GM21367 (cell line): Measurements from ENCODE around the gene ARMH4.

ENCODE experiments used
- ATAC-seq: cut with Tn5 transposase; IDR thresholded peaks from one replicate; pipeline ENCODE4 v1.9.1; 2021; ENCODE audit not compliant: unreplicated experiment

The ARMH4 gene

DNA sequence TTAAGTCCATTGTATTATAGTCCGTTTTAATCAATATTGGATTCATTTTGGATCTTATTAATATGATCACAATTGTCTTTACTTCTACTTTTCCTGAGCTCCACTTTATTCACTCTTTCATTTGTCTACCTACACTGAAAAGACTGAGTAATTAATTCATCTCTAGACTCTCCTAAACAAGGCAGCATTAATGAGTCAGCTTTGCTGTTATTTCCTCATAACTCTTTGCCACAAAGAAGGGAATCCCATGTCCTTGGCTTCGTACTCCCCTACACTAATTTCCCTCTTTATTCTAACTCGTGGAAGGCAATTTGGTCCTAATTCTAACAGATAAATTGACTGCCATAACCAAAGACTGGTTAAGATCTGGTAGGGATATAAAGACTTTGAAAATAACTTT is 91.9 kb downstream of the ARMH4 start:
- ATAC-seq, result no peak

GRCh38 chr14:58059126-58059525 is 92.9 kb downstream of the ARMH4 start:
- ATAC-seq, result no peak

DNA sequence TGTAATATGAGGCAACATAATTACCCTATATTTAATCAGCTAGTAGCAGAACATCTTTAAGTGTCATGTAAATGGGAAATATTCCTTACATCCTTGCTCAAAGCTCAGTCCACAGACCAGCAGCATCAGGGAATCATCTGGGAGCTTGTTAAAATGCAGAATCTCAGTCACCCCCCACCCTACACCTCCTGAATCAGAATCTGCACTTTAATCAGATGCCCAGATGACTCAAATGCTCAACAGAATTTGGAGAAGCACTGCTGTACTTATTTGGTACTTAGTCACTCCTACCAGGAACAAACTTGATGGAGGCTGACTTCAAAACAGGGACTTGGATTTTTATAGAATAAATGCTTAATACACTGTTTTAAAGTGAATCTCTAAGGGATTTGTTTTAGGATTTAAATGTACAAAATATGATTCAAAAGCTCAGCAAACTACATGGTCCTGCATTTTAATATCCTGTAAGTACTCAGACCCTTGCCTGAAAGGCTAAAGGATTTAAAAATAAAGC is 96.5 kb downstream of the ARMH4 start:
- ATAC-seq, result no peak

GRCh38 chr14:58054100-58054499 is 97.9 kb downstream of the ARMH4 start:
- ATAC-seq, result no peak

DNA sequence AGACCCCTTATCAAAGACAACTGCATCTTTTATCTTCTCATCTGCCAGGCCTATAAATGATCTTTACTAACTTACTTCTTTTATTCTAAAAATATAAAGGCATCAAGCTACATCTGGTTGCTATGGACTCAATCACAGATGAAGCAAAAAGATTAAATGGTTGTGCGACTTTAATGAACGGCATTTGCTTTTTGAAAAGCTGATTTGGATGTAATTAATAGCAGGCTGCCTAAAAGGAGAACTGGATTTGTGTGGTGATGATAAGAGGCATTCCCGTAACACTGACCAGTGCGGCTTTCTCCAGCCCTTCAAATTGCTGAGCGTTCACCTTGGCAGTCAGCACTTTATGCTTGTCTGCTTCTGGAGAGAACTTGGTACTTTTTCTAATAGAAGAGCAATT is 103.8 kb downstream of the ARMH4 start:
- no peak for ATAC-seq

DNA sequence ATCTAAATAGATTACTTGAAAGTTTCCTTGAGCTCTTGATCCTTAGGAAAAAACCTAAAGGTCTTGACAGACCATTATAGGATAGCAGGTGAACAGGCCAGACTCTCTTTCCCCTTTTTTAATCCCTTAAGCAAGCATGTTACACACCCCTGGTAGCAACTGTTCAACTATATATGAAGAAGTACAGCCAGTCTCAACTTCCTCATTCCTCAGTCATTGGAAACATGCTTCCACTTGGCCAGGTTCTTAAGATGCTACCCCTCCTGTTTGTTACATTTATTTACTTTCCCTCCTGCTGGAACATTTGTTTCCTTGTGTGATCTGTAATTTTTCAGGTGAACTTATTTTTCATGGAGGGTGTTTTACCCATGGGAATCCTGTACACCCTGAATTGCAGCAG is 124.1 kb downstream of the ARMH4 start:
- ATAC-seq, result no peak

DNA sequence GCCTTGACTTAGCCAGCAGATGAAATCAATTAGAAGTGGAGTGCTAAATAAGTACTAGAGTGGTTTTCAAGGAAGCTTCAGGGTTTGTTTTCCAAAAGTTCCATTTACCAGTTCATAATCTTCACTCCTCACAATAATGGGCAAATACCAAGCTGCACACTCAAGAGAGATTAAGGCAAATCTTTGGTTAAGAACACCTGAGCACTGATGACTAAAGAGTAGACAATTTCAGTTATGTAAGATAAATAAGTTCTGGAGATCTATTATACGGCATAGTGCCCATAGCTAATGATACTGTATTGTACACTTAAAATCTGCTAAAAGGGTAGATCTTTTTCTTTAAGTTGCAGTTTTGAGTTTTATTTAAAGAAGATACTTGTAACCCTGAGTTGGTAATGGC is 125.0 kb downstream of the ARMH4 start:
- ATAC-seq, result no peak

GRCh38 chr14:58026219-58026618 is 125.8 kb downstream of the ARMH4 start:
- ATAC-seq, result no peak

DNA sequence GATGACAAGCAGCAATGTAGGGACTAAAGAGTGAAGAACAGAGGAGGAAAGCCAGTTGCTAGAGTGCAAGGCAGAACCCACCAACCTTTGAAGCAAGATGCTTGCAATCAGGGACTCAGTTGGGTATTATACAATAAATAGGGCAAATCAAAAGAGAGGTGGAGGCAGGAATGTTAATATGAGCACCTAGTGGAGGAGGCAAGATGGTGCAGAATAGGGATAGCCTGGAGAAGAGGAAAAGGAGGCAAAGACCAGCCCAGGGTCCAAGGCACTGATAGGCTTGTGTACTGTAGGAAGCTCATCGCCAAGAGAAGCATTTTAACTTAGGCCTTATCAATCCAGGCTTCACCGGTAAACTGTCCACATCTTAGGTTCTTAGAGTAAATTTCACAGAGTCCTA is 137.2 kb downstream of the ARMH4 start:
- no peak for ATAC-seq

DNA sequence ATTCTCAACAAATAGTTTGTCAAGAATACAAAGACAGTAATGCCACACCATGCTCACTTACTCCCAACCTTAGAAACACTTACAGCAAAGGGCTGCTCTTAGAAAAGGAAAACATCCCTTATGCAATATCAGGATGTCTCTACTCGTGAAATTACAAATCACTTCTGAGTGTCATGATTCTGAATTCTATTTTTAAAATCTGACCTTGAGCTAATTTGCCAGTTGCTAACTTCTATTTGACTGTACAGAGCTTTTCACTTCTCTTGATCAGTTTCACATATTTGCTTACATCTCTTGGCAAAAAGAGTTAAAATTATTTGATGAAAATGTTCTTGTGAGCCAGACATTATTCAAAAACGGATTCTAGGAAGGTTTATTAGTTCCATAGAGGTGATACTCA is 149.4 kb downstream of the ARMH4 start:
- ATAC-seq, result no peak

DNA sequence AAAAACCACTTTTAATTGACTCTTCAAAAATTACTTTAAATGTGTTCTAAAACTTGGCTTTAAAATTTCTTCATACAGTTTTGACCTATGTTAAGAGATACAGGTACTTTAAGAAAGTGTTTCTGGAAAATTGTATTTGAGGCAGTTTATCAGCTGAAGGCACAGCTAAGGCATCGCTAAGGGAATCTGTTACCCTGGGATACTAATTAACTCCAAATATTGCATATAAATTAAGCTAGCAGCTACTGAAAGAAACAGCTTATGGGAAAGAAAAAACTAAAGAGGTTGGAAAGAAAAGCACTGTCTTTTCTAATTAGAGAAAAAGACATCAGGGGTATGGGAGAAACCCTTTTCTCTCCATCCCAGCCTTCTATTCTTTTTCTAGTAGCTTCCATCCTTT is 152.0 kb downstream of the ARMH4 start:
- no peak for ATAC-seq

GRCh38 chr14:57999471-57999870 is 152.5 kb downstream of the ARMH4 start:
- no peak for ATAC-seq

DNA sequence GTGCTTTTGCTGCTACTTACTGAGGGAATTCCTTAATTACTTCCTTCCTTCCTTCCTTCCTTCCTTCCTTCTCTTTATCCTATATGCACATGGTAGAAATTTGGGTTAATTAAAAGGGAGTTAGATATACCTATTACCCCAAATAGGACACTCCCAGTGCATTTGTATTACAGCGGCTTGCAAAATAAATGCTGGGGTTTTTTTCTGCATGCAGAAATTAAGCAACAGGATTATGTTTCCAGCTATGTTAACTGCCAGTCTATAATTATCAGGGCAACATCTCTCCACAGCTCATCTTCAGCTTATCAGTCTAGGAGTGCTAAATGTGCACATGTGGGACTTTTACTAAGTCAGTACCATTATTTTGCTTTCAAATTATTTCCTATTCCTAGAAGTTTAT is 153.2 kb downstream of the ARMH4 start:
- no peak for ATAC-seq

DNA sequence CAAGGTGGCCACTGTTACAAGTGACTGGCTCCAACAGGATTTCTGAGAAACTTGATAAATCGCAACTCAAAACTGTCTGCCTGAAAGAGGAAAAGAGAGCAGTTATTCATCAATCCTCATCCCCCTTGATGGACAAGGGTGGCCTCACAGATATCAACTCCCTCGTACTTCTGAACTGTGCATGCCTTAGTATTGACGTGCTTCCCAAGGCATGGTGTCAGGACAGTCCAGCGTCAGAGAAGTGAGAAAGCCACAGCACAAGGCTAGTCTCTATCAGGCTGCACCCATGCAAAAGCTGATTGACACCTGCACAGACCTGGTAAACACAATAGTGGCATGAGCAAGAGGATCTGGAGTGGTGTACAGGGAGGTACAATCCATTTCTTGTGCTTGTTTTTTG is 160.7 kb downstream of the ARMH4 start:
- ATAC-seq, result no peak

DNA sequence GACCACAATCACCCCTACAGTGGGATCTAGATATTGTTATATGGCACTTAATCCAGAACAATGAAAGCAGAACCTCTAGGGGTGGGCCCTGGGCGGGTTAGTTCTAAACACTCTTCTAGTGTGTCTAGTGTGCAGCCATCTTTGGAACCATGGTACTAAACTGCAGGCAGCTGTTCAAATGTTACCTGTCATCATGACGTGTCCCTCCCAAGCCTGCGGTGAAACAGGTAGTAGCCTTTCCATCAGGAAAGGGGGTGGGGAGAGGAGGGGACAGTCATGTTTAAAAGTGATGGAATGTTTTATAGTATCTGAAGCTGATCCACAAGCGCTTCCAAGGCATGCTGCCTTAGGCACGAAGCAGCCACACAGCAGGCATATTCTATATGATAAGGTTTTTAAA is 163.6 kb downstream of the ARMH4 start:
- no peak for ATAC-seq

GRCh38 chr14:57987596-57988300 is 164.3 kb downstream of the ARMH4 start:
- no peak for ATAC-seq

- ATAC-seq, result no peak
These were observed 165.0 kb downstream of the ARMH4 start for GRCh38 chr14:57987051-57987450.

- ATAC-seq, result no peak
These were observed 169.0 kb downstream of the ARMH4 start for GRCh38 chr14:57982804-57983634.

GRCh38 chr14:57981817-57982560 is 170.0 kb downstream of the ARMH4 start:
- no peak for ATAC-seq

GRCh38 chr14:57979376-57980048 is 172.5 kb downstream of the ARMH4 start:
- no peak for ATAC-seq

GRCh38 chr14:57976701-57977100 is 175.3 kb downstream of the ARMH4 start:
- ATAC-seq, result no peak
